ENCODE data around the gene SORL1-AS1.
"Not testable (repeated sequence)": the region's sequence is repeated elsewhere in the genome, so short reads cannot be mapped to it uniquely, and the experiment has no call there.

The SORL1-AS1 gene

DNA sequence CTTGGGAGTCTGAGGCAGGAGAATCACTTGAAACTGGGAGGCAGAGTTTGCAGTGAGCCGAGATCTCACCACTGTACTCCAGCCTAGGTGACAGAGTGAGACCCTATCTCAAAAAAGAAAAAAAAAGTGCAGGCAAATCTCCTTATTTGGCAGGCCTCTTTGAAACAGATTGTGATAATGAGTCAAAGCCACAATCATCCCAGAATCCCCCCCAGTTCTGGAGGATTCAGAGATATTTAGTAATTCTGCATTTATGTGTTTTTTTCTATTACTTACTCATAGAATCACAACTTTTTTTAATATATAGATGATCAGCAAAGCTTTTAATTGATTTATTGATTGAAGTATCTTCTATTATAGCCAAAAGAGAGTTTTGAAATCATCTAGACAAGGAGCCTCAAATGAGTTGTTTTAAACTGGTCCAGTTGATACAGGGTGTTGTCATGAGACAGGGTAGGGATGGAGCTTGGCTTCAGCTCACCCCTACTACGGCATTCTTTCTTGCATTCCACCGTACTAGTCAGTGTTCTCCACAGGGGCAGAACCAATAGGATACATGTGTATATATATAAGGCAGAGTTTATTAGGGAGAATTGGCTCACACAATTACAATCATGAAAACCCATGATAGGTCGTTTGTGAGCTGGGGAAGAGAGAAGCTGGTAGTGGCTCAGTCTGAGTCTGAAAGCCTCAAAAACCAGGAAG lies 39.9 kb downstream of the SORL1-AS1 start:
- H3K9ac ChIP-seq, result no peak overlapping the region
- Mint-ChIP-seq H3K4me1 (peaks cover 5% of the 10 kb centered on the region), H3K36me3 (no peaks in the 10 kb centered on the region), H3K27ac (no peak overlapping the region), H3K9me3 (no peaks in the 10 kb centered on the region), H3K4me3 (no peak overlapping the region), H3K27me3 (ENCODE audit: insufficient read depth, low read depth) (peaks cover 6% of the 10 kb centered on the region)
- no peak overlapping the region for H3K4me3 ChIP-seq
- no peaks in the 10 kb centered on the region for H3K36me3 ChIP-seq
- TF ChIP-seq EZH2 (IDR thresholded peaks at IDR 0.05), result no peak
- no peak for TF ChIP-seq EZH2phosphoT487 (IDR thresholded peaks at IDR 0.05)
- TF ChIP-seq, protein P1, sequence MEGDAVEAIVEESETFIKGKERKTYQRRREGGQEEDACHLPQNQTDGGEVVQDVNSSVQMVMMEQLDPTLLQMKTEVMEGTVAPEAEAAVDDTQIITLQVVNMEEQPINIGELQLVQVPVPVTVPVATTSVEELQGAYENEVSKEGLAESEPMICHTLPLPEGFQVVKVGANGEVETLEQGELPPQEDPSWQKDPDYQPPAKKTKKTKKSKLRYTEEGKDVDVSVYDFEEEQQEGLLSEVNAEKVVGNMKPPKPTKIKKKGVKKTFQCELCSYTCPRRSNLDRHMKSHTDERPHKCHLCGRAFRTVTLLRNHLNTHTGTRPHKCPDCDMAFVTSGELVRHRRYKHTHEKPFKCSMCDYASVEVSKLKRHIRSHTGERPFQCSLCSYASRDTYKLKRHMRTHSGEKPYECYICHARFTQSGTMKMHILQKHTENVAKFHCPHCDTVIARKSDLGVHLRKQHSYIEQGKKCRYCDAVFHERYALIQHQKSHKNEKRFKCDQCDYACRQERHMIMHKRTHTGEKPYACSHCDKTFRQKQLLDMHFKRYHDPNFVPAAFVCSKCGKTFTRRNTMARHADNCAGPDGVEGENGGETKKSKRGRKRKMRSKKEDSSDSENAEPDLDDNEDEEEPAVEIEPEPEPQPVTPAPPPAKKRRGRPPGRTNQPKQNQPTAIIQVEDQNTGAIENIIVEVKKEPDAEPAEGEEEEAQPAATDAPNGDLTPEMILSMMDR (IDR thresholded peaks at IDR 0.05), result no peak
- no peak overlapping the region for H3K27ac ChIP-seq
- no peaks in the 10 kb centered on the region for H3K27me3 ChIP-seq
- no peak overlapping the region for H2AFZ ChIP-seq (replicated peaks)
- no peaks in the 10 kb centered on the region for H3K4me1 ChIP-seq
- H3K4me2 ChIP-seq, result no peak overlapping the region
- H4K20me1 ChIP-seq (ENCODE audit: low read depth), result no peaks in the 10 kb centered on the region
- no peaks in the 10 kb centered on the region for H3F3A ChIP-seq (ENCODE audit: low read depth)
- H3K79me2 ChIP-seq (ENCODE audit: low read depth), result no peaks in the 10 kb centered on the region
- DNase-seq (ENCODE audit: low spot score), result no peak
- H3K9me3 ChIP-seq (ENCODE audit: low read depth), result no peaks in the 10 kb centered on the region

DNA sequence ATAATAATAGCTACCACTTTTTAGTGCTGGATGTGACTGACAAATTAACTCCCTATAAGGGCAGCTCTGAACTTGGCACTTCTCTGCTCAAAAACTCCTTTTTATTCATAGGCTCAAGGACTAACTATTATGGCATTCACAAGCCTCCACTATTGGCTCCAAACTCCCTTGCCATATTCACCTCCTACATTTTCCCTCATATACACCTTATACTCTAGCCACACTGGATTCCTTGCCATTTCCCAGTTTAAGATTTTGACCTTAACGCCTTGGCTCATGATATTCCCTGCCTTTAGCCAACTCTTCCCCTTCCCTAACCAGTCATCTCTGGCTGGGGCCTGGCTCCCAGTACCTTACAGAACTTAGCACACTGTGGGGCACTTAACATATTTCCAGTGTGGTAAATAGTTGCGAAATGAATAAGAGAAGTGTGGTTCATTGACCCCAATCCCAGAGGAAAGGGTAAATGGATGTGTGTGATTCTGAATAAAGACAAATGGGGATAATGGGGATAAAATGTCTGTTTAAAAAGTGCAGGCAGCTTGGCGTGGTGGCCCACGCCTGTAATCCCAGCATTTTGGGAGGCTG lies 40.7 kb downstream of the SORL1-AS1 start:
- peaks cover 6% of the 10 kb centered on the region for H3K27me3 Mint-ChIP-seq (ENCODE audit: insufficient read depth, low read depth)
- H2AFZ ChIP-seq (replicated peaks), result no peak overlapping the region

DNA sequence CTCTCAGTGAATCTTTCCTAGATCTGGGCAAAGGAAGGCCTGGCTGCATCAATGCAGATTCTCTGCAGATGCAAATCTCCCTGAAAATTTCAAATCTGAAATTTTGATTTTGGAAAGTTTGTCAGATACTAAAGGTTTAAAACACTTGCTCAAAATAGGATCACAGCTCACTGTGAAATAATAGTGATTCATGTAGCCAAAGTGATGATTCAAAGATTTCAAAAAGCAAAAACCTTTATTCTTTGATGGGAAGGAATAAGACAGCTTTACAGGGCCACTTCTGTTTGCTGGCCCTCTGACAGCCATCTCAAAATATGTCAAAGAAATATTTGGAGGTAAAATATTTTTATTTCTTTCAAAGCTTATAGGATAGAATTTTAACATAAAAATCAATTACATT lies 41.4 kb downstream of the SORL1-AS1 start:
- DNase-seq (ENCODE audit: low spot score); H3K9me3 Mint-ChIP-seq; H3K36me3 Mint-ChIP-seq; H3K9ac ChIP-seq; H3K4me3 Mint-ChIP-seq; H3K27me3 ChIP-seq; H3K27ac ChIP-seq; H3K79me2 ChIP-seq (ENCODE audit: low read depth); H4K20me1 ChIP-seq (ENCODE audit: low read depth); H2AFZ ChIP-seq (replicated peaks); H3K27ac Mint-ChIP-seq; H3F3A ChIP-seq (ENCODE audit: low read depth); H3K9me3 ChIP-seq (ENCODE audit: low read depth); H3K36me3 ChIP-seq; H3K27me3 Mint-ChIP-seq (ENCODE audit: insufficient read depth, low read depth); H3K4me2 ChIP-seq; H3K4me3 ChIP-seq: not testable (repeated sequence)
- peaks cover 15% of the 10 kb centered on the region for H3K4me1 ChIP-seq
- H3K4me1 Mint-ChIP-seq, result peaks cover 17% of the 10 kb centered on the region

More for the DNA sequence above, 40.7 kb downstream of the SORL1-AS1 start:
- Histone ChIP-seq H3K4me2 (no peak overlapping the region), H3K9me3 (ENCODE audit: low read depth) (no peaks in the 10 kb centered on the region), H3K79me2 (ENCODE audit: low read depth) (no peaks in the 10 kb centered on the region), H3K9ac (no peak overlapping the region), H3K4me1 (peaks cover 8% of the 10 kb centered on the region), H3K36me3 (no peaks in the 10 kb centered on the region), H3K27me3 (no peaks in the 10 kb centered on the region), H4K20me1 (ENCODE audit: low read depth) (no peaks in the 10 kb centered on the region), H3K27ac (no peak overlapping the region), H3K4me3 (no peak overlapping the region), H3F3A (ENCODE audit: low read depth) (peaks cover under 1% of the 10 kb centered on the region)
- no peak overlapping the region for H3K27ac Mint-ChIP-seq
- H3K4me3 Mint-ChIP-seq, result no peak overlapping the region
- TF ChIP-seq EZH2 (IDR thresholded peaks at IDR 0.05) (no peak), EZH2phosphoT487 (IDR thresholded peaks at IDR 0.05) (no peak)
- TF ChIP-seq, protein P1 (IDR thresholded peaks at IDR 0.05), result no peak
- DNase-seq (ENCODE audit: low spot score), result no peak
- H3K9me3 Mint-ChIP-seq, result no peaks in the 10 kb centered on the region
- no peaks in the 10 kb centered on the region for H3K36me3 Mint-ChIP-seq
- peaks cover 9% of the 10 kb centered on the region for H3K4me1 Mint-ChIP-seq

DNA sequence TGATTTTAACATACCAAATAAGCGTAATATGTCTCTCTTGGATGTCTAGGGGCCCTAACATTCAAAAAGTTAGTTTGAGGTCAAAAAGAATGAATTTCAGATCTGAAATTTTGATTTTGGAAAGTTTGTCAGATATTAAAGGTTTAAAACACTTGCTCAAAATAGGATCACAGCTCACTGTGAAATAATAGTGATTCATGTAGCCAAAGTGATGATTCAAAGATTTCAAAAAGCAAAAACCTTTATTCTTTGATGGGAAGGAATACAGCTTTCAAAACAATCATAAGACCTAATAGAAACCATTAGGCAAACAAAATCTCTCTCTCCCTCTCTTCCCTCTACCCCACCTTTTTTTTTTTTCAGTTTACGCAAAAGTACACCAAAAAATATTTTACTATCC lies 42.7 kb downstream of the SORL1-AS1 start:
- H3K27me3 Mint-ChIP-seq (ENCODE audit: insufficient read depth, low read depth); H3K9me3 ChIP-seq (ENCODE audit: low read depth); H3K4me3 Mint-ChIP-seq; DNase-seq (ENCODE audit: low spot score); H3K27ac ChIP-seq; H3K4me3 ChIP-seq; H2AFZ ChIP-seq (replicated peaks); H3K27me3 ChIP-seq; H3K27ac Mint-ChIP-seq; H3K79me2 ChIP-seq (ENCODE audit: low read depth); H3K36me3 ChIP-seq; H3K4me2 ChIP-seq; H3K36me3 Mint-ChIP-seq; H4K20me1 ChIP-seq (ENCODE audit: low read depth); H3K9me3 Mint-ChIP-seq; H3K9ac ChIP-seq: not testable (repeated sequence)
- peaks cover 19% of the 10 kb centered on the region for H3F3A ChIP-seq (ENCODE audit: low read depth)
- H3K4me1 ChIP-seq, result peaks cover 22% of the 10 kb centered on the region
- peaks cover 23% of the 10 kb centered on the region for H3K4me1 Mint-ChIP-seq
